ENCODE data around the gene TTL. TPM values are rescaled to one million over a fixed set of nuclear protein-coding genes. Genes with fewer than 3 reads are reported as not detected.
A peak's percentile ranks its signal among the peaks of the same experiment; 100 is the strongest.
"Not testable (repeated sequence)": the region's sequence is repeated elsewhere in the genome, so short reads cannot be mapped to it uniquely, and the experiment has no call there.

Gene TTL
- total and polyA plus RNA-seq, 5 donors, result 12.5 to 41.9 (median 38.7) TPM

- Histone ChIP-seq H3K27ac (ENCODE audit: low read length) (no peak overlapping the region), H3K27me3 (ENCODE audit: control insufficient read depth, insufficient read depth) (no peaks in the 10 kb centered on the region), H3K9me3 (ENCODE audit: control insufficient read depth, low read length) (no peaks in the 10 kb centered on the region), H3K4me1 (ENCODE audit: control insufficient read depth, insufficient read depth, low read length) (no peaks in the 10 kb centered on the region), H3K4me3 (ENCODE audit: low read length) (no peak overlapping the region)
- ATAC-seq, result no peak
- WGBS, result 96% methylated on average over 3 of the region's 3 CpGs
- intact Hi-C loops (cut with DNase I), result no loop called here
- no peak for DNase-seq
These were observed 41.4 kb downstream of the TTL start for GRCh38 chr2:112523291-112523777.

- DNase-seq; H3K4me3 ChIP-seq (ENCODE audit: low read length); ATAC-seq; H3K4me1 ChIP-seq (ENCODE audit: control insufficient read depth, insufficient read depth, low read length); H3K27ac ChIP-seq (ENCODE audit: low read length); H3K9me3 ChIP-seq (ENCODE audit: control insufficient read depth, low read length); intact Hi-C loops (cut with DNase I); H3K27me3 ChIP-seq (ENCODE audit: control insufficient read depth, insufficient read depth): not testable (repeated sequence)
- 93% methylated on average over 3 of the region's 3 CpGs for WGBS
These were observed 42.3 kb downstream of the TTL start for GRCh38 chr2:112524276-112524675.

GRCh38 chr2:112528541-112528940 lies 46.6 kb downstream of the TTL start:
- WGBS, result 91% methylated on average over 5 of the region's 5 CpGs
- DNase-seq (no peak), ATAC-seq (no peak)
- H3K4me3 ChIP-seq (ENCODE audit: low read length), result no peak overlapping the region
- no peaks in the 10 kb centered on the region for H3K4me1 ChIP-seq (ENCODE audit: control insufficient read depth, insufficient read depth, low read length)
- H3K27me3 ChIP-seq (ENCODE audit: control insufficient read depth, insufficient read depth), result no peaks in the 10 kb centered on the region
- H3K27ac ChIP-seq (ENCODE audit: low read length), result no peak overlapping the region
- no peaks in the 10 kb centered on the region for H3K9me3 ChIP-seq (ENCODE audit: control insufficient read depth, low read length)
- intact Hi-C loops (cut with DNase I), result no loop called here

GRCh38 chr2:112529757-112530156 lies 47.8 kb downstream of the TTL start:
- Histone ChIP-seq H3K27me3 (ENCODE audit: control insufficient read depth, insufficient read depth) (no peaks in the 10 kb centered on the region), H3K4me3 (ENCODE audit: low read length) (no peak overlapping the region), H3K27ac (ENCODE audit: low read length) (no peak overlapping the region), H3K4me1 (ENCODE audit: control insufficient read depth, insufficient read depth, low read length) (no peaks in the 10 kb centered on the region), H3K9me3 (ENCODE audit: control insufficient read depth, low read length) (no peaks in the 10 kb centered on the region)
- intact Hi-C loops (cut with DNase I), result no loop called here
- ATAC-seq (no peak), DNase-seq (no peak)
- 80% methylated on average over 4 of the region's 4 CpGs for WGBS

- ATAC-seq, result no peak
- H3K27ac ChIP-seq (ENCODE audit: low read length), result no peak overlapping the region
- 96% methylated on average over 4 of the region's 4 CpGs for WGBS
- H3K9me3 ChIP-seq (ENCODE audit: control insufficient read depth, low read length), result no peaks in the 10 kb centered on the region
- no peaks in the 10 kb centered on the region for H3K27me3 ChIP-seq (ENCODE audit: control insufficient read depth, insufficient read depth)
- no peaks in the 10 kb centered on the region for H3K4me1 ChIP-seq (ENCODE audit: control insufficient read depth, insufficient read depth, low read length)
- DNase-seq, result no peak
- intact Hi-C loops (cut with DNase I), result no loop called here
- no peak overlapping the region for H3K4me3 ChIP-seq (ENCODE audit: low read length)
These were observed 48.8 kb downstream of the TTL start for GRCh38 chr2:112530728-112531127.

GRCh38 chr2:112534826-112535225 lies 52.9 kb downstream of the TTL start:
- intact Hi-C loops (cut with DNase I), result no loop called here
- no peaks in the 10 kb centered on the region for H3K27me3 ChIP-seq (ENCODE audit: control insufficient read depth, insufficient read depth)
- no peak for DNase-seq
- ATAC-seq, result no peak
- H3K9me3 ChIP-seq (ENCODE audit: control insufficient read depth, low read length), result no peaks in the 10 kb centered on the region
- H3K27ac ChIP-seq (ENCODE audit: low read length), result no peak overlapping the region
- no peaks in the 10 kb centered on the region for H3K4me1 ChIP-seq (ENCODE audit: control insufficient read depth, insufficient read depth, low read length)
- WGBS, result 71% methylated on average over 1 of the region's 1 CpG
- H3K4me3 ChIP-seq (ENCODE audit: low read length), result no peak overlapping the region

GRCh38 chr2:112536665-112537064 lies 54.7 kb downstream of the TTL start:
- H3K4me3 ChIP-seq (ENCODE audit: low read length); H3K27ac ChIP-seq (ENCODE audit: low read length); H3K4me1 ChIP-seq (ENCODE audit: control insufficient read depth, insufficient read depth, low read length); H3K27me3 ChIP-seq (ENCODE audit: control insufficient read depth, insufficient read depth); ATAC-seq; intact Hi-C loops (cut with DNase I); H3K9me3 ChIP-seq (ENCODE audit: control insufficient read depth, low read length); DNase-seq: not testable (repeated sequence)

- DNase-seq (no peak), ATAC-seq (no peak)
- Histone ChIP-seq H3K27me3 (ENCODE audit: control insufficient read depth, insufficient read depth) (no peaks in the 10 kb centered on the region), H3K4me1 (ENCODE audit: control insufficient read depth, insufficient read depth, low read length) (peaks cover 2% of the 10 kb centered on the region), H3K9me3 (ENCODE audit: control insufficient read depth, low read length) (no peaks in the 10 kb centered on the region), H3K27ac (ENCODE audit: low read length) (no peak overlapping the region), H3K4me3 (ENCODE audit: low read length) (no peak overlapping the region)
- intact Hi-C loops (cut with DNase I), result no loop called here
- WGBS, result 61% methylated on average over 2 of the region's 2 CpGs
These were observed 57.4 kb downstream of the TTL start for GRCh38 chr2:112539306-112539705.

- Histone ChIP-seq H3K4me3 (ENCODE audit: low read length) (no peak overlapping the region), H3K27me3 (ENCODE audit: control insufficient read depth, insufficient read depth) (no peaks in the 10 kb centered on the region), H3K27ac (ENCODE audit: low read length) (no peak overlapping the region), H3K4me1 (ENCODE audit: control insufficient read depth, insufficient read depth, low read length) (peaks cover 2% of the 10 kb centered on the region), H3K9me3 (ENCODE audit: control insufficient read depth, low read length) (no peaks in the 10 kb centered on the region)
- intact Hi-C loops (cut with DNase I), result no loop called here
- ATAC-seq (no peak), DNase-seq (no peak)
- WGBS, result 41% methylated on average over 2 of the region's 2 CpGs
These were observed 59.0 kb downstream of the TTL start for GRCh38 chr2:112540906-112541305.

GRCh38 chr2:112541315-112542122 lies 59.6 kb downstream of the TTL start:
- ATAC-seq (peak; percentile 91 to 94), DNase-seq (peak; percentile 76 to 87 (median 84))
- Histone ChIP-seq H3K4me1 (ENCODE audit: control insufficient read depth, insufficient read depth, low read length) (peaks cover 2% of the 10 kb centered on the region), H3K27me3 (ENCODE audit: control insufficient read depth, insufficient read depth) (no peaks in the 10 kb centered on the region), H3K9me3 (ENCODE audit: control insufficient read depth, low read length) (no peaks in the 10 kb centered on the region), H3K27ac (ENCODE audit: low read length) (peak overlapping the region; percentile 81), H3K4me3 (ENCODE audit: low read length) (peak overlapping the region; percentile 77)
- WGBS, result 17% methylated on average over 34 of the region's 34 CpGs
- intact Hi-C loops (cut with DNase I), result no loop called here

- Histone ChIP-seq H3K27me3 (ENCODE audit: control insufficient read depth, insufficient read depth) (no peaks in the 10 kb centered on the region), H3K4me3 (ENCODE audit: low read length) (peak within 1 kb of the TSS; percentile 77), H3K27ac (ENCODE audit: low read length) (peak within 1 kb of the TSS; percentile 81), H3K4me1 (ENCODE audit: control insufficient read depth, insufficient read depth, low read length) (peaks cover 2% of the 10 kb centered on the region), H3K9me3 (ENCODE audit: control insufficient read depth, low read length) (no peaks in the 10 kb centered on the region)
- ATAC-seq (peak; percentile 97 to 98), DNase-seq (peak; percentile 86 to 93 (median 92))
- under 1% methylated on average over 67 of the region's 67 CpGs for WGBS
- intact Hi-C loops (cut with DNase I), result no loop called here
These were observed 60.4 kb downstream of the TTL start, which contains the start of gene POLR1B for GRCh38 chr2:112542123-112542983. POLR1B (plus strand) TSS chr2:112542465; CDS start chr2:112542495, 30 bp downstream.
